ENCODE data around the gene TPSB2.
"Not testable (repeated sequence)": the region's sequence is repeated elsewhere in the genome, so short reads cannot be mapped to it uniquely, and the experiment has no call there.

Gene TPSB2

DNA sequence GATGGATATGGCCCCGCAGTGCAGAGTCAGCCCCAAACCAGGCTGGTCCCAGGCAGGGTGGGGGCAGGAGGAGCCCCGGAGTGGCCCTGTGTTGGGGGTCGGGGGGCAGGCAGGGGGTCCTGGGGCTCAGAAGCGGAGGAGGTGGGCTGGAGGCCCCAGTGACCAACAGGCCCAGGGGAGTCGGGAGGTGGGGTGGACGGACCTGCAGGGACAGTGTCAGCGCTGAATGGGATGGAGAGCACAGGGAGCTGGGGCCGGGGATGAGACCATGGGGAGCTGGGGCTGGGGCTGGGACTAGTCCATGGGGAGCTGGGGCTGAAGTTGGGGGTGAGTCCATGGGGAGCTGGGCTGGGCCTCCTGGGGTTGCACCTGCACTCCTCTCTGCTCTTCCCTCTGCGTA, 9.6 kb upstream of the TPSB2 start:
- not testable (repeated sequence) for DNase-seq

DNA sequence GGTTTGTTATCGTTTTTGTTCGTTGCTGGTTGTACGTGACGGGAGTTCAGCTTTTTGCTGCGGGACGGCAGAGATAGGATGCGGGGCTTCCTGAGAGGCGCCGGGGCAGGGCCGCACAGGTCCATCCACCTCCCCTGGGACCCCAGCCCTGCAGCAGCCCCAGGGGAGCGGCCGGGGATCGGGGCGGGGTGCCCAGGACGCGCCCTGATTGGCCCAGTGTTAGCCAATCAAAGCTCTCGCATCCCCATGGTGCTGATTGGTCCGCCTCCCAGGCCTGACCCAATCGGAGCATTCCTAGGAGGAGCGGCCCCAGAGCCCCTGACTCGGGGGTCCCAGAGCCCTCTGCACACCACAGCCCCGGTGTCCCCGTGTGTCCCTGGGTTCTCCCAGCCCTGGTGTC, 8.9 kb upstream of the TPSB2 start:
- not testable (repeated sequence) for DNase-seq

DNA sequence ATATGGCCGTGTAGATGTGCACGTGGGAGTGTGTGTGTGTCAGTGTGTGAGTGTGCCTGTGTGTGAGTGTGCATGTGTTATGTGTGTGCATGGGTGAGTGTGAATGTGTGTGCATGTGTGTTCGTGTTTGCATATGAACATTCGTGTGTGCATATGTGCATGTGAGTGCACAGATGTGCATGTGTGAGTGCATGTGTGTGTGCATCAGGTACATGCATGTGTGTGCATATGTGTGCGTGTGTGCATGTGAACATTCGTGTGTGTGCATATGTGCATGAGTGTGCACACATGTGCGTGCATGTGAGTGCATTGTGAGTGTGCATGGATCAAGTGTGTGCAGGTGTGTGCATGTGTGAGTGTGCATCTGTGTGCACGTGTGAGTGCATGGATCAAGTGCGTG, 8.0 kb upstream of the TPSB2 start:
- DNase-seq, result no peak

DNA sequence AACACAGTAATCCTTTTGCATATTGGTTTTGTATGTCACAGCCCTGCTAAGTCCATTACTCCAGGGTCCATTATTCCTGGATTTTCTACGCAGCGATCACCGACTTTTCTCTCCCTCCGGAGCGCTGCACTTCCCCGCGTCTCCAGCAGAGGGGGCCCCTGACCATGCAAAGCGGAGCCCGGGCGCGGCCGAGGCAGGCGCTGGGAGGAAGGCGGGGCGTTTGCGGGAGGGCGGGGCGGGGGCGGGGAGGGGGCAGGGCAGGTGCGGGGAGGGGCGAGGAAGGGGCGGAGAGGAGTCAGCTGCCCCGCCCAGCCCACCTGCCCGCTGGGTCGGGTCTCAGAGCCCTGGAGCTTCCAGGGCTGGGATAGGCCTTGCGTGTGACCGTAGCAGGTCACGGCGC, 6.7 kb upstream of the TPSB2 start:
- not testable (repeated sequence) for DNase-seq

DNA sequence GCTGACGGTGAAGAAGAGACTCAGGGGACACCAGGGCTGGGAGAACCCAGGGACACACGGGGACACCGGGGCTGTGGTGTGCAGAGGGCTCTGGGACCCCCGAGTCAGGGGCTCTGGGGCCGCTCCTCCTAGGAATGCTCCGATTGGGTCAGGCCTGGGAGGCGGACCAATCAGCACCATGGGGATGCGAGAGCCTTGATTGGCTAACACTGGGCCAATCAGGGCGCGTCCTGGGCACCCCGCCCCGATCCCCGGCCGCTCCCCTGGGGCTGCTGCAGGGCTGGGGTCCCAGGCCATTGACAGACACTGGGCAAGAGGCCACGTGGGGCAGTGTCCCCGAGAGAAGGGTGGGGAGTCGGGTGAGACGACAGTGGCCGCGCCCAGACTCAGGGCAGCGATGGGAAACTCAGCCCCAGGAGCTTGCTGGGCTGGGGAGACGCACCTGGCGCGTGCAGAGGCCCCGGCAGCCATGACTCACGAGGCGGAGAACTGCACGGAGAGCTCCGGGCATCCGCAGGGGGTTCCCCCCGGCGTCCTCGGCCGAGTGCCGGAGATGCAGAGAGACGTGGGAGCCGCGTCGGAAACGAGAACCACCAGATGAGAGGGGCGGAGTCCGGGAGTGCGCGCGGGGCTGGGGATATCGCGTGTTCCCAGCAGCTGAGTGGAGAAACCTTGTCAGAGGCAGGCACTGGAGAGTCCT, 2.2 kb upstream of the TPSB2 start:
- not testable (repeated sequence) for DNase-seq

DNA sequence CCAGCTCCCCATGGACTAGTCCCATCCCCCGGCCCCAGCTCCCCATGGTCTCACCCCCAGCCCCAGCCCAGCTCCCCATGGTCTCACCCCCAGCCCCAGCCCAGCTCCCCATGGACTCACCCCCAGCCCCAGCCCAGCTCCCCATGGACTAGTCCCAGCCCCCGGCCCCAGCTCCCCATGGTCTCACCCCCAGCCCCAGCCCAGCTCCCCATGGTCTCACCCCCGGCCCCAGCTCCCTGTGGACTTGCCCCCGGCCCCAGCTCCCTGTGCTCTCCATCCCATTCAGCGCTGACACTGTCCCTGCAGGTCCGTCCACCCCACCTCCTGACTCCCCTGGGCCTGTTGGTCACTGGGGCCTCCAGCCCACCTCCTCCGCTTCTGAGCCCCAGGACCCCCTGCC, 1.3 kb upstream of the TPSB2 start:
- not testable (repeated sequence) for DNase-seq

DNA sequence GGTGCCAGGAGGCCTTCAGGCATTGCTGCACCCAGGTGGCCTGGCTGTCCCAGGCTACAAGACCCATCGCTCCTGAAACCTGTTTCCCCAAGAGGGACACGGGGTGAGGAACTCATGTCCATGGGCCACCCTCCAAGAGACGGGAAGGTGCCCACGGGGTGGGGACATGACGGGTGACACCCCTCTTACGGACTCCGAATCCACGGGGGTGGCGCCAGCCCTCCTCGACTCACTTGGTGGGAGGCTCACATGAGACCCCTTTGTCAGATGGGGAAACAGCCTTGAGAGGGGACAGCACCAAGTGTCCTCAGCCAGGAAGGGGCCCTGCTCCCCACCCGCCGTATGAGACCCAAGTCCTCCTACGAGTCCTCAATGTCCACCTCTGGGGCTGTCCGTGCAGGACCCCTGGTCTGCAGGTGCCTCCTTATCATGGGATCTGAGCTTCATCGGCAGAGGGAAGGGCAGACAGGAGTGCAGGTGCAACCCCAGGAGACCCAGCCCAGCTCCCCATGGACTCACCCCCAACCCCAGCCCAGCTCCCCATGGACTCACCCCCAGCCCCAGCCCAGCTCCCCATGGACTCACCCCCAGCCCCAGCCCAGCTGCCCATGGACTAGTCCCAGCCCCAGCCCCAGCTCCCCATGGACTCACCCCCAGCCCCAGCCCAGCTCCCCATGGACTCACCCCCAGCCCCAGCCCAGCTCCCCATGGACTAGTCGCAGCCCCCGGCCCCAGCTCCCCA, 658 bp upstream of the TPSB2 start:
- not testable (repeated sequence) for DNase-seq

DNA sequence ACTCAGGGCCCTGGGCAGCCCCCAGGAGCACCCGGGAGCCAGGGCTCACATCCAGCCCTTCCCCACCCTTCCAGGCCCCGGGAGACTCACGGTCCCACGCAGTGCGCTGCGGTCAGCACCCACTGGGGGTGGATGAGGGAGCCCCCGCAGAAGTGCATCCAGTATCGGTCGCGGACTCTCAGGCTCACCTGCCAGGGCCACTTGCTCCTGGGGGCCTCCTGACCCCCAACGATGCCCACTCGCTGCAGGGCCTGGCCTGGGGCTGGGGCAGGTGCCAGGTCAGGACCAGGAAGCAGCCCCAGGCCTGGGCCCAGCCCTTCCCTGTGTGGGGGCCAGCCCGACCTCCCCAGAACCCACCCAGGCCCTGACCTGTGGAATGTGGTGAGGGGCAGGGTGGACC, 508 bp downstream of the TPSB2 start:
- DNase-seq, result not testable (repeated sequence)

DNA sequence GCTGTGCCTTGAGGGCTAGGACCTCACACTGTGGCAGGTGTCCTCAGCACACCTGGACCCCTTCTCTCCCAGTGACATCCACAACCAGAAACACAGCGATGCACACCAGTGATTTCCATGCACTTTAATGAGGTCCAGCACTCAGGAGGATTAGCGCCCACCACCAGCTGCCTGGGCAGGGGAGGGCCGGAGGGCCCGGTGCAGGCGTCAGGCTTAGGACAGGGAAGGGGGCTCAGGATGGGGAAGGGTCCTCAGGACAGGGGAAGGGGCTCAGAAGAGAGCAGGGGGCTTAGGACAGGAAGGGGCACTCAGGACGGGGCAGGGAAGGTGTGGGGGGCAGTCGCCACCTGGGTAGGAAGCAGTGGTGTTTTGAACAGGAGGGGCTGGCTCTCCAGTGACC, 1.8 kb downstream of the TPSB2 start:
- not testable (repeated sequence) for DNase-seq

DNA sequence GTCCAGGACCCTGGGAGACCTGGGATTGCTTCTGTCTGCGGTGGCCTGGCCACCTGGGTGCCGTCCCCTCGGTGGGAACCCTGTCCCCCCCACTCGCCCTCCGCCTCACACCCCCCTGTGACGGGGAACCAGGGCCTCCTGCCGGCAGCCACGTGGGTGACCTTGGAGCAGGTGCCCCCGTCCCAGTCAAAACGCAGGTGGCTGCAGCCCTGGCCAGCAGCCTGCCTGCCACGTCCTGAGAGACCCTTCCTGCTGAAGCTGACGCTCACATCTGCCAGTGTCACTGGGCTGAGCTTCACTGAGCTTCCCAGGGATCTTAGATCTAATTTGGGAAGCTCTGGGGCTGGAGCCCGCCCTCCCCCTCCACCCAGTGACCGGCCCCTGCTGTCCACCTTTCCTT, 3.3 kb downstream of the TPSB2 start:
- not testable (repeated sequence) for DNase-seq

DNA sequence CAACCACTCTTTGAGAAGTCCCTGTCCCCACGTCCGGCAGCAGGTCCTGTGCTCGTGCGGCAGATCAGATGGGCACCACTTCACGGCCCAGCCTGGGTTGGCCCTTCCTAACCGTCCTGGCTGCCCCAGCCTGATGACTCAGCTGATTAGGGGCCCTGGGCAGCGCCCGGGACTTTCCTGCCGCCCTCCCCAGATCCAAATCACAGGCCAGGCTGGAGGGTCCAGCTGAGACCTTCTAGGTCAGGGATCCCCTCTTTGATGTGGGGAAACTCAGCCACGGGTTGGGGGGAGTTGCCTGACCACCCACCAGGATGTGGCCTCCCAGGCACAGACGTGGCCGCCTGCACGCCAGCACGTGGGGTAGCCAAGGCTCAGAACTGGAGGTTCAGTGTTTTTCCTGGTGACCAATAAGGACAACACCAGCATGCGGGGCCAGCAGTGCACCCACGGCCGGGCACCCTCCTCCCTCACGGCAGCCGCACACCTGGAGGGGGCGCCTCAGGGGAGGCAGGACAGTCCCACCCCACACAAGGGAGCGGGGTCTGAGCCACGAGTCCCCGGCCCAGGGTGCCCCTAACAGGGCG, 4.2 kb downstream of the TPSB2 start:
- not testable (repeated sequence) for DNase-seq

DNA sequence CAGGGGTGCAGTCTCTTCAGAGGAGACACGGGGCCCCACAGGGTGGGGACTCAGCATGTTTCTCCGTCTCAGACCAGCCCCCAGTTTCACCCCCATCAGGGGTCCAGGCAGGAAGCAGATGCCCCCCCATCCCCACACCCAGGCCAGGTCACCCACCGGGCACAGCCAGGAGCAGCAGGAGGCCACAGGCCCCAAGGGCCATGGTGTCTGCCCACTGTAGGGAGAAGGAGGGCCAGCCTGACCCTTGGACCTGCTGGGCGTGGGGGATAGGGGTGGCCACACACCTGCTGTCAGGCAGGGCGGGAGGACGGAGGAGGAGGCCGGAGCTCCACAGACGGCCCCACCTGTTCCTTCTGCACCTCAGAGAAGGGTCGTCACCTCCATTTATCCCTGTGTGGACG, 4.9 kb downstream of the TPSB2 start, which contains the start of gene TPSG1:
Gene TPSG1, minus strand, starts transcription at position 218 of the 401 bp plus-strand sequence. Its CDS starts 16 bp downstream, at position 202.
- no peak for DNase-seq

DNA sequence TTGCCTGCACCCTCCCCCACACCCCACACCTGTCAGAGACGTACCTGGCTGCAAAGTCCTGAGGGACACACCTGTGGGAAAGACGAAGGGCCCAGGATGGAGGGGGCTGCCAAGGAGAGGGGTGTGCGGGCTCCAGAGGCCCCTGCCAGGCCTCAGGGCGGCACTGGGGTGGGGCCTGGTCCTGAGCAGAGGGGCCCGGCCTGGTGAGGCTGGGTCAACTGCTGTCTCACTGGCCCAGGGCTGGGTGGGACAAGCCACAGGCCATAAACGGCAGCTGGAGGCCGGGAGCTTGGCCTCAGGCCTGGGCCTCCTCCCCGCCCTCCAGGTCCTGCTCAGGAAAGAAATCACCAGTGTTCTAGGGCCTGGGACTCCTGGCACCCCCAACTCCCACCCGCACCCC, 5.4 kb downstream of the TPSB2 start:
- DNase-seq, result no peak

DNA sequence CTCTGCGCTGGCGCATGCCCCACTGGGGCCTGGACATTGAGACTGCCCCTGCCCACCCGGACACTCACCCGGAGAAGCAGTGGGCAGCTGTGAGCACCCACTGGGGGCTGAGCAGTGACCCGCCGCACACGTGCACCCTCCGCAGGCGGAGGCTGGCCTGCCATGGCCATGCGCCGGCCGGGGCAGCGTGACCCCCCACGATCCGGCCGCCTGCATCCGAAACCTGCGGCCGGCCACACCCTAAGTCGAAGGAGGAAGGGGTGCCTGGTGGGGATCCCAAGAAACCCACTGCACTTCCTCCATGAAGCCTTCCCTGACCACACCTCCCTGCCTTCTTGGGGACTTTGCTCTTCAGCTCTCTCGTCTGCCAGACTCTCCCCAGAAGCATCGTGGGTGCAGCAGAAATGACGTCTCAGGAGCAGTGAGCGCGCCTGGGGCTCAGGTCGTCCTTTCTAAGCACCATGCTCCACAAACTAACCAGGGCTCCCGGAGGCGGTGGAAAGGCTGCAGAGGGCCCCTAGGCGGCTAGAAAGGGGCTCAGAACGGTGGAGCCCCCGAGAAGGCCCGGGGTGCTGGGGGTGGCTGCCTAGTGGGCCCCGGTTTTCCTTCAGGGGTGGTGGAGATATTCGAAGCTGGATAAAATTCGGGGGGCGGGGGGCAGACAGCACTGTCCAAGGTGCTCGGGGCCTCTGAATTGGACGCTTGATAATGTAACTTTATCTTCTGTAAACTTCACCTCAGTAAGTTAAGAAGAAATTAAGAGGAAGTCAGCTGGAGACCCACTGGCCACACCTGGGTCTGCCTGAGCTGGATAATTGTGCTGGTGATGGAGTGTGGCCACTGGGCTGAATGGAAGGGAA, 6.4 kb downstream of the TPSB2 start:
- no peak for DNase-seq

DNA sequence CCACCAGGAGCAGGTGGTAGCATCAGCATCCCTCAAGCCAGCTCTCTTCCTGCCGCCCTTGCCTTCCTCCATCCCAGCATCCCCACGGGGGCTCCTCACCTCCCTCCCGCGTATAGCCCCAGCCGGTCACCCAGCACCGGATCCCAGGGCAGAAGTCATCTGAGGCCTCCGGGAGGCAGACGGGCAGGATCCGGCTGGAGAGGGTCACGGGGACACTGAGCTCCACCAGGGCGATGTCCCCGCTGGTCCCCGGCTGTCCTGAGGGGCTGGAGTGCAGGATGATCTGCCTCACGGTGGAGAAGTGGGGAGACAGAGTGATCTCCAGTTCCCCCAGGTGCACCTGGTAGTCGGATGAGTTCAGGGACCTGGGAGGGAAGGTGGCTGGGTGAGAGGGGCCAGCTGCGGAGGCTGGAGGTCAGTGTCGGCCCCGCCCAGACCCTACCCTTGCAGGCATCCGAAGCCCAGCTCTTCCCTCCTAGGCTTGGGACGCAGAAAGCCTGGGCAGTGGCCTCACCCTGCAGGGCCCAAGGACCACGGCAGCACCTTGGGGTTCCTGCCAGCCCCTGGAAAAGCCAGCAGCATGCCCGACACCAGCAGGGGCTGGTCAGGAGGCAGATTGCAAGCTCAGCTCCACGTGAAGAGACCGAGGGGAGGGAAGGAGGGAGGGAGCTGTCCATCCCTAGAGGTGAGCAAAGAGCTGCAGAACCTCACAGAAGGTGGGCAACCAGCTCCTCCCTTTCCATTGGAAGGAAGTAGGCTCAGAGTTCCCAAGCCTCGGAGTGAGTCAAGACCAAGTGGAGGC, 7.2 kb downstream of the TPSB2 start:
- no peak for DNase-seq

DNA sequence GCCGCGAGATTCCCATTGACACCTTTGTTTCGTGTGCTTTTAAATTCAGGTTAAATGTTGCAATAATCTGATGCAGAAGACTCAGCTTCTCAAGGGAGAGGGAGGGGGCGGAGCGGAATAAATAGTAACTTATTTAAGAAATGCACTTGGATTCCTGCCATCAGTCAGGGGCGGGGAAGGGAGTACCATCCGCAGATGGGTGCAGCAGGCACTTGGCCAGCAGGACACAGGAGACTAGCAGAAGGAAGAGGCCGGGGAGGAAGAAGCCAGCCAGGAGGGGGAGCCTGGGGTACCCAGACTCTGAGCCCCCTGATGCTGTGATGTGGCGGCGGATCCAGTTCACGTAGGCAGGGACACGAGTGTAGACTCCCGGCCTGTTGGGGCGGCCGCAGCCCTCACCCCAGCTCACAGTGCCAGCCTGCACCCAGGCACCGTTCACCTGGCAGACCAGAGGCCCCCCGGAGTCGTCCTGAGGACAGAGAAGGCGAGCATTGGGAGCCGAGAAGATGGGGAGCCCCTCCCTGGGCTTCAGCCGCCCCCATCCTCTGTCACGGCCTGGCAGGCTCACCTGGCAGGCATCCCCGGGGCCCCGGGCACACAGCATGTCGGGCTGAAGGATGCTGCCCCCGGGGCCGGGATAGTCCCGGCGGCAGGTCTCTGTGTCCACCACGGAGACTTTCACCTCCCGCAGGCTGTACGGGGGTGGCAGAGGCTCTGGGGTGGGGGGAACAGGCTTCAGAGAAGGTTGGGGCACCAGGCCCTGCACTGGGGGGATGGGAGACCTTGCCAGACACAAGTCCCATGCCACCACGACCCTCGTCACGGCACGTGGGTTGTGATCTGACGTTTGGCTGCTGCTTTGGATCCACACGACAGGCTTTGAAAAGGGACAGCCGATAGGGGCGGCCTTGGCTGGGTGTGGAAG, 8.1 kb downstream of the TPSB2 start:
- no peak for DNase-seq

DNA sequence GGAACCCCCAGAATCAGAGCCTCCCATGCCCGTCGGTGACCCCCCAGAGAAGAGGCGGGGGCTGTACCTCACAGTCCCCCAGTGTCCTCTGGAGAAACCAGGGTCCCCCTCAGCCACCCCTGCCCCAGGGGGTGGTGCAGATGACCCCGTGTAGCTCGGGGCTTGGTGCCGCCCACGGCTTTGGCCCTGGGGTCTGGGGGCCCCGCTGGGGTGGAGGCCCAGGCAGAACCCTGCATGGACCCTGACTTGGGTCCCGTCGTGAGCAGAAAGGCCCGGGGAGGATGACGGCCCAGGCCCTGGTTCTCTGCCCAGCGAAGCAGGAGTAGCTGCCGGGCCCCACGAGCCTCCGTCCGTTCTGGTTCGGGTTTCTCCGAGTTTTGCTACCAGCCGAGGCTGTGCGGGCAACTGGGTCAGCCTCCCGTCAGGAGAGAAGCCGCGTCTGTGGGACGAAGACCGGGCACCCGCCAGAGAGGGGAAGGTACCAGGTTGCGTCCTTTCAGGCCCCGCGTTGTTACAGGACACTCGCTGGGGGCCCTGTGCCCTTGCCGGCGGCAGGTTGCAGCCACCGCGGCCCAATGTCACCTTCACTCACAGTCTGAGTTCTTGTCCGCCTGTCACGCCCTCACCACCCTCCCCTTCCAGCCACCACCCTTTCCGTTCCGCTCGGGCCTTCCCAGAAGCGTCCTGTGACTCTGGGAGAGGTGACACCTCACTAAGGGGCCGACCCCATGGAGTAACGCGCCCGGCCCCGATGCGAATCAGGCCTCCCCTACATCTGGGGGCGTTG, 8.9 kb downstream of the TPSB2 start:
- DNase-seq, result no peak

DNA sequence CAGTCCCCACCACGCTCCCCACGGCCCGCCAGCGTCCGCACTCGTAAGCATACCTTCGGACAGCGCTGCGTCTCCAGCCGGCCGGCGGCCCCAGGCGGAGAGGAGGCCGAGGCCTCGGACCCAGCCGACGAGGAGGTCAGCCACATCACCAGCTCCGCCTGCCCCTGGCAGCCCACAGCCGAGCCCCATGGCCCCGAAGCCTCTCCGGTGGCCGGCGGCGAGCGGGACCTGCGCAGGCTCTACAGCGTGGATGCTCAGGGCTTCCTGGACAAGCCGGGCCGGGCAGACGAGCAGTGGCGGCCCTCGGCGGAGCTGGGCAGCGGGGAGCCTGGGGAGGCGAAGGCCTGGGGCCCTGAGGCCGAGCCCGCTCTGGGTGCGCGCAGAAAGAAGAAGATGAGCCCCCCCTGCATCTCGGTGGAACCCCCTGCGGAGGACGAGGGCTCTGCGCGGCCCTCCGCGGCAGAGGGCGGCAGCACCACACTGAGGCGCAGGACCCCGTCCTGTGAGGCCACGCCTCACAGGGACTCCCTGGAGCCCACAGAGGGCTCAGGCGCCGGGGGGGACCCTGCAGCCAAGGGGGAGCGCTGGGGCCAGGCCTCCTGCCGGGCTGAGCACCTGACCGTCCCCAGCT, 9.8 kb downstream of the TPSB2 start:
- no peak for DNase-seq

DNA sequence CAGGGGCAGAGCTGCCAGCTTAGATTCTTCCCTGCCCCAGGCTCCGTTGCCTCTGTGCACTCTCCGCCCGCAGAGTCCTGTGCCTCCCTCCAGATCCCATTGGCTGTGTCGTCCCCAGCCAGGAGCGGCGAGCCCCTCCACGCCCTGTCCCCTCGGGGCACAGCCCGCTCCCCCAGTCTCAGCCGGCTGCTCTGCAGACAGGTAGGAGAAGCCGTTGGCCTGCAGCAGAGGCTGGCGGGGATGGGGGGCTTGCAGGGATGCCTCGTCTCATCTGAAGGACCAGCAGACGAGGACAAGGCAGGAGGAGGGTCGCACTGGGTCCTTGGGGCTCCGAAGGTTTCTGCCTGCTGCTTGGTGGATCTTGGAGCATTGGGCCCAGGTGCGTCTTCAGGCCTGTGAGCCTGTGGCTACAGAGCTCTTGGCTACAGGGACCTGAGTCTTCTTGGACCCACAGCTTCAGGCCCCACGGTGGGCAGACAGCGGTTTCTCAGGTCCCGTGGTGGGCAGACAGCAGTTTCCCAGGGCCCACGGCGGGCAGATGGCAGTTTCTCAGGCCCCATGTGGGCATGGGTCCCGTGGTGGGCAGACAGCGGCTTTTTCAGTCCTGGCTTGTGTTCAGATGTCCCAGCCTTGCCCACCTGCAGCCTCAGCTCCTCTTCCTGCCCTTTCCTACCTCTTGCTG, 10.9 kb downstream of the TPSB2 start:
- no peak for DNase-seq
